ENCODE measurements around the gene LRP1-AS. TPM values are rescaled to one million over a fixed set of nuclear protein-coding genes. Genes with fewer than 3 reads are reported as not detected.

The LRP1-AS gene
- total RNA-seq, 1 donor from 2014 or later = not detected

- peak; percentile 25 for ATAC-seq
- peak; percentile 90 for DNase-seq (ENCODE audit: low spot score)
- intact Hi-C loops (cut with DNase I) = no loop called here
Measured at GRCh38 chr12:57110104-57111030, 37.1 kb downstream of the LRP1-AS start.

GRCh38 chr12:57109207-57110103 is 38.0 kb downstream of the LRP1-AS start:
- intact Hi-C loops (cut with DNase I) = loop anchor here (5.0 kb wide), 1 partner anchor 37 kb away; no protein-coding TSS in a partner anchor
- DNase-seq (ENCODE audit: low spot score) (no peak), ATAC-seq (no peak)

- intact Hi-C loops (cut with DNase I) = loop anchor here (5.0 kb wide), 1 partner anchor 35 kb away; no protein-coding TSS in a partner anchor
- DNase-seq (ENCODE audit: low spot score) = peak; percentile 53
- no peak for ATAC-seq
Measured at GRCh38 chr12:57107456-57108155, 39.8 kb downstream of the LRP1-AS start.

- intact Hi-C loops (cut with DNase I) = loop anchor here (5.0 kb wide), 1 partner anchor 34 kb away; no protein-coding TSS in a partner anchor
- DNase-seq (ENCODE audit: low spot score) (no peak), ATAC-seq (no peak)
Measured at GRCh38 chr12:57106021-57106708, 41.3 kb downstream of the LRP1-AS start.

GRCh38 chr12:57105011-57105753 is 42.2 kb downstream of the LRP1-AS start:
- intact Hi-C loops (cut with DNase I) = loop anchor here (5.0 kb wide), 1 partner anchor 33 kb away; no protein-coding TSS in a partner anchor
- ATAC-seq (no peak), DNase-seq (ENCODE audit: low spot score) (no peak)

DNA sequence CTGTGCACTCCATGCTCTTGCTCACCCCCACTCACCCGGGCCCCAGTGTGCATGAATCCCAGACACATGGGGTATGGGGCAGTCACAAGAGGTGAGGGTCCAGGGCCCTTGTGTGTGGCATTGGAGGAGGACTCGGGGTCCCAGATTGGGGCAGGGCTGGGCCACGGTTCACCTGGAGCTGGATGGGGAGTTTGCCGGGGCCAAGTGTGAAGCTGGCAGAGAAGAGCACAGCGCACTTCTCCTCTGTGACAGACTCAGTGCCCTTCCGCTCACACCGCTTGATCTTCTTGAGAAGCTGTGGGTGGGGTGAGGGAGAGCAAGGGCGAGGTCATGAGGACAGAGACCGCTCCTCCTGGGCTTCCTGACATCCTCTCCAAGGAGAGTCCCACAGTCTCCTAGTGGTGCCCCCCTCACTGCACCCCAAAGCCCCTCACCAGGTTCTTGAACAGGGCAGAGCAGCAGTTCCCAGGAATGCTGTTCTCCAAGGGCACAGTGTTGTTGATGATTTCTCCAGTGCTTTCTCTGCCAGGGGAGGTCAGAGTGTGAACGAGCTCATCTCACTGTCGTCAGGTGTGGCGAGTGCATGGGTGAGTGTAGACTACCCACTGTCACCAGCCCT is 43.0 kb downstream of the LRP1-AS start:
- intact Hi-C loops (cut with DNase I) = no loop called here
- DNase-seq (ENCODE audit: low spot score) = no peak

DNA sequence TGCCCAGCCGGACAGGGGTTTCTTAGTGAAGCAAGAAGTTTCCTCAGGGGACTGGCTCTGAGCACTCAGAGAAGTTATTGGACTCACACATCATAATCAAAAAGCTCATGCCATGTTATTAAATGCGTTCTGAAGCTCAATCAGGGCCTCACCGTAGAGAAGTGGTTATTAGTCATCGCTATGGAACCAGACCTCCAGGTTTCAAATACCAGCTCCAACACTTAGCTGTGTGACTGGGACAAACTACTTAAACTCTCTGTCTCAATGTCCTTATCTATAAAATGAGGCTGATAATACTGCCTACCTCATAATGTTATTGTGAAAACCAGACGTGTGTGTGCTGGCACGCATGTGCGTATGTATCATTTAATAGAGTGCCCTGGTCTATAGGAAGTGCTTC is 43.6 kb downstream of the LRP1-AS start:
- ATAC-seq = no peak
- no peak for DNase-seq (ENCODE audit: low spot score)
- intact Hi-C loops (cut with DNase I) = no loop called here

More for the DNA sequence above, 43.0 kb downstream of the LRP1-AS start:
- no peak for ATAC-seq

DNA sequence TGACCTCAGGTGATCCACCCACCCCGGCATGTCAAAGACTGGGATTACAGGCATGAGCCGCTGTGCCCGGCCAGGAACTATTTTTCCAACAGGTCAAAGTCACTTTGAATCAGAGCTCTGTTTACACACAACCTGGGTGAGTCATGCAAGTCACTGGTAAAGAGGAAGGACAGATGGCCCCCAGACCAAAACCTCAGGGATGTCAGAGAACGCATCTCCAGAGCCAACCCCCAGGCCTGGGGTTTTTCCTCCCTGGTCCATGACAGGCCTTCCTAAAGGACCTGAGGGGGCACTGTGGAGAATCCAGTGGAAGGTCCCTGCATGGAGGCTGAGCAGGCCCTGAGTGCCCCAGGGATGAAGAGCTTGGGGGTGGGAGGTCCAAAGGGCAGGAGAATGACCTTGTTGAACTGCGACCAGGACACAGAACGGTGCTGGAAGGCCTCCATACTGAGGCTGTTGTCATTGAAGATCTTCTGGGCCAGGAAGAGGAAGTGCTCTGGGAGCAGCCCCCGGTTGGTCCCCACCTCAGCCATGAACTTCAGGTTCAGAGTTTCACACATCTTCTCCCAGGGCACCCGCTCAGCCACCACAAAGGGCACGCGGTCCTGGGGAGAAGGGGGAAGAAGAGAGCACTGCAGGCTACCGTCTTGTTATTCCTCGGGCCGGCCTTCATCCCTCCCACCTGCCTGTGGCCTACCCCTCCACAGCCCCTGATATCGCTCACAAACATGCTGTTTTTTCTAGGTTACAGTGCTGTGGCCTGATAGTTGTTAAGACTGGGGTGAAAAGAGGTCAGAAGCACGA is 45.3 kb downstream of the LRP1-AS start:
- ATAC-seq = no peak

GRCh38 chr12:57099766-57100165 is 47.7 kb downstream of the LRP1-AS start:
- intact Hi-C loops (cut with DNase I) = no loop called here
- no peak for DNase-seq (ENCODE audit: low spot score)
- ATAC-seq = no peak

More for the DNA sequence above, 45.3 kb downstream of the LRP1-AS start:
- DNase-seq (ENCODE audit: low spot score) = no peak
- intact Hi-C loops (cut with DNase I) = no loop called here

- DNase-seq (ENCODE audit: low spot score) (no peak), ATAC-seq (no peak)
- intact Hi-C loops (cut with DNase I) = no loop called here
Measured at GRCh38 chr12:57099047-57099714, 48.2 kb downstream of the LRP1-AS start.

DNA sequence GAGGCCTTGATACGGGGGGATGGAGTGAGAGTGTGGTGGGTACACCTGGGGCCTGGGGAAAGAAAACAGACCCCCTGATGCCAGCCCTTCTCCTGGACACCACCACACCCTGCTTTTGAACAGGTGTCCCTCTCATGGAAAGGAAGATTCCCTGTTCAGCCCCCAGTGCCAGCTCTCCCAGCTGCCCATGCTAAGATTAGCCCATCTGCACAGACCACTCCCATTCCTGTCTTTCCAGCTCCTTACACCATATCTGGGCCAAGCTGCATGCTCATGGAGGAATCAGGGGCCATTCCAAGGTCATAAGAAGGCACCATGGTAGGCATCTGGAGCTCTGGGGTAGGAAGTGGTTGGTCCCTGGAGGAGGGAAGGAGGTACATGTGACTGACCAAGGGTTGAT is 48.9 kb downstream of the LRP1-AS start:
- intact Hi-C loops (cut with DNase I) = no loop called here
- no peak for DNase-seq (ENCODE audit: low spot score)
- no peak for ATAC-seq

DNA sequence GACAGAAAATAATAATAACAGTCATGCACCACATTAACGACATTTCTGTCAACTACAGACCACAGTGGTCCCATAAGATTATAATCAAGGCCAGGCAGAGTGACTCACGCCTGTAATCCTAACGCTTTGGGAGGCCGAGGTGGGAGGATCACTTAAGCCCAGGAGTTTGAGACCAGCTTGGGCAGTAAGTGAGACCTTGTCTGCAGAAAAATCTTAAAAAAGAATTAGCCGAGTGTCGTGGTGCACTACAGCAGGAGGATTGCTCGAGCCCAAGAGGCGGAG is 49.9 kb downstream of the LRP1-AS start:
- no peak for ATAC-seq
- no peak for DNase-seq (ENCODE audit: low spot score)
- intact Hi-C loops (cut with DNase I) = no loop called here

DNA sequence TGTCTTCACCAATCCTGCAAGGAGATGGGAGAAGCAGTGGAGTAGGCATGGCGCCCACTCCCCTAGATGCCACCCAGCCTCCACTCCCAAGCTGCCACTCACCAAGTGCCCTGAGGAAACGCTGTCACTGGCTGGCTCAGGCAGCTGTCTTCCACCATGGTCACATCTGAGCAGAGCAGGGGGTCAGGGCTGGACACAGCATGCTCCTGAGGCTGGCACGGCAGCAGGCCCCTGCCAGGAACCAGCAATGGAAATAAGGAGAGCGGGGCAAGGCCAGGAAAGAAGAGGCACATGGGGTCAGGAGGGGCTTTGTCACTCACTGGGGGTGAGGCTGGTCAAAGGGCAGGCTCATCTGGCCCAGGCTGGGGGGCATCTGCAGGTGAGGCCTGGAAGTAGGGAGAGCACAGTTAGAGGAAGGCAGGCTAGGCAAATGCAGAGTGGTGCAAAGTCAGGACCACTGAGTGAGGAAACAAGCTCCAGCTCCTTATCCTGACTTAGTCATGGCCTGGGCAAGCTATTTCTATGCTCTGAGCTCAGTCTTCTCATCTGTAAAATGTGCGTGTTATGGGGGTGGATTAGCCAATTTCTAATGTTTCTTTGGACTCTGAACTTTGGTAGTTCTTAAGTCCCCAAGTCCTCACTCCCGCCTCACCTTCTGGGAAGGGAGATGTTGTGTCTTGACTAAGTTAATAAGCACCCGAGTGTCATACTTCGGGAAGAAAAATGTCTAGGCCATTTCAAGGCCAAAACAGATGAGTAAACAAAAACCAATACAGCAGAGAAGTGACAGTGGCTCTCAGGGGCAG is 50.5 kb downstream of the LRP1-AS start:
- no peak for ATAC-seq
- intact Hi-C loops (cut with DNase I) = no loop called here
- no peak for DNase-seq (ENCODE audit: low spot score)

GRCh38 chr12:57096099-57096572 is 51.3 kb downstream of the LRP1-AS start:
- DNase-seq (ENCODE audit: low spot score) (peak; percentile 49), ATAC-seq (no peak)
- intact Hi-C loops (cut with DNase I) = no loop called here

DNA sequence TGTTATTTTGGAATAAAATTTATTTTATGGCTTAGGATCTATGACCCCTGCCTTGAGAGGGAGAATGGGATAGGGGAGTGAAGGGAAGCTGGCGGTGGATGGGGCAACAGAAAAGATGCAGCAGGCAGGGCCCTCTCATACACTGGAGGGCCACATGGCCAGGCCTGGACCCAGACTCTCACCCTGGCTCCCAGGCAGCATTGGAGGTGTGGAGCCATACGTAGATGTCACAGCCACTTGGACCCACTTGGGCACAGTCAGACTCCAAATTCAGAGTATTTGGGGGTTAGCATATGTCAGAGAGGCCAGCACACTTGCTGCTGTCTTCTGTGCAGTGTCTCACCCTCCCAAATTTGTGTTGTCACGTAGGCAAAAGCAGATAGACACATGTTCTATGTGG is 52.0 kb downstream of the LRP1-AS start:
- DNase-seq (ENCODE audit: low spot score) (peak; percentile 49), ATAC-seq (no peak)
- intact Hi-C loops (cut with DNase I) = no loop called here

Measured in sciatic nerve (tissue), 2 donors.